Trophoblast cell (in vitro differentiated cells and primary cell): Measurements from ENCODE around the gene SERPINB6.

Experiments
- DNase-seq, 2 donors: peaks; one replicate each; pipeline ENCODE4 v3.0.0-alpha.2; 2016
- H2AFZ ChIP-seq: 2 replicates; pipeline ENCODE4 v1.6.1; 2013; ENCODE audit warnings: low read length, moderate library complexity, mild to moderate bottlenecking; ENCODE audit not compliant: insufficient read depth, poor library complexity
- H2AK5ac ChIP-seq: 2 replicates; pipeline ENCODE4 v1.6.1; 2013; ENCODE audit warnings: mild to moderate bottlenecking, low read length
- H2BK120ac ChIP-seq: 2 replicates; pipeline ENCODE4 v1.6.1; 2013; ENCODE audit warnings: low read length, mild to moderate bottlenecking, moderate library complexity; ENCODE audit not compliant: insufficient read depth, poor library complexity
- H2BK12ac ChIP-seq: 2 replicates; pipeline ENCODE4 v1.6.1; 2013; ENCODE audit warnings: mild to moderate bottlenecking, low read length, moderate library complexity
- H2BK5ac ChIP-seq: 2 replicates; pipeline ENCODE4 v1.6.1; 2013; ENCODE audit warnings: low read length, low read depth, moderate library complexity, mild to moderate bottlenecking; ENCODE audit not compliant: poor library complexity
- H3K14ac ChIP-seq: 2 replicates; pipeline ENCODE4 v1.6.1; 2013; ENCODE audit warnings: mild to moderate bottlenecking, low read length
- H3K18ac ChIP-seq: 2 replicates; pipeline ENCODE4 v1.6.1; 2013; ENCODE audit warnings: mild to moderate bottlenecking, low read length
- H3K23ac ChIP-seq: 2 replicates; pipeline ENCODE4 v1.6.1; 2013; ENCODE audit warnings: low read length
- H3K27ac ChIP-seq: 2 replicates; pipeline ENCODE4 v1.5.1; 2013; ENCODE audit warnings: low read depth, mild to moderate bottlenecking, inconsistent platforms, low read length, moderate library complexity
- H3K27me3 ChIP-seq: 2 replicates; pipeline ENCODE4 v1.6.1; 2013; ENCODE audit warnings: inconsistent platforms, mild to moderate bottlenecking, low read length, moderate library complexity; ENCODE audit not compliant: insufficient read depth
- H3K36me3 ChIP-seq, 2 experiments: 1 replicate in 1 of 2; 2 replicates in 1 of 2; pipeline ENCODE4 v1.6.1; 2013; ENCODE audit warnings: low read length in 2 of 2, mild to moderate bottlenecking in 2 of 2, moderate library complexity in 1 of 2; ENCODE audit not compliant: insufficient read depth in 2 of 2, control insufficient read depth in 1 of 2
- H3K4ac ChIP-seq: 2 replicates; pipeline ENCODE4 v1.6.1; 2013; ENCODE audit warnings: low read depth, mild to moderate bottlenecking, low read length, moderate library complexity
- H3K4me1 ChIP-seq, 2 experiments: 1 replicate in 1 of 2; 2 replicates in 1 of 2; pipeline ENCODE4 v1.6.1; 2013; ENCODE audit warnings: low read length in 2 of 2, mild to moderate bottlenecking in 2 of 2, moderate library complexity in 1 of 2; ENCODE audit not compliant: insufficient read depth in 2 of 2, control insufficient read depth in 1 of 2
- H3K4me2 ChIP-seq: 2 replicates; pipeline ENCODE4 v1.6.1; 2013; ENCODE audit warnings: inconsistent platforms, mild to moderate bottlenecking, low read length, moderate library complexity
- H3K4me3 ChIP-seq: 2 replicates; pipeline ENCODE4 v1.5.1; 2013; ENCODE audit warnings: mild to moderate bottlenecking, low read depth, low read length, inconsistent platforms
- H3K79me1 ChIP-seq: one replicate; pipeline ENCODE4 v1.6.1; 2013; ENCODE audit warnings: low read length
- H3K79me2 ChIP-seq: 2 replicates; pipeline ENCODE4 v1.6.1; 2013; ENCODE audit warnings: low read length, mild to moderate bottlenecking; ENCODE audit not compliant: control insufficient read depth, insufficient read depth, poor library complexity
- H3K9ac ChIP-seq: 2 replicates; pipeline ENCODE4 v1.6.1; 2013; ENCODE audit warnings: mild to moderate bottlenecking, low read length
- H3K9me3 ChIP-seq: 2 replicates; pipeline ENCODE4 v1.6.1; 2013; ENCODE audit warnings: low read depth, mild to moderate bottlenecking, control low read depth, inconsistent platforms, low read length; ENCODE audit not compliant: insufficient read depth
- H4K12ac ChIP-seq: 2 replicates; pipeline ENCODE4 v1.6.1; 2013; ENCODE audit warnings: low read depth, mild to moderate bottlenecking, low read length, moderate library complexity
- H4K8ac ChIP-seq: 2 replicates; pipeline ENCODE4 v1.6.1; 2013; ENCODE audit warnings: low read depth, mild to moderate bottlenecking, low read length, moderate library complexity
- H4K91ac ChIP-seq: one replicate; pipeline ENCODE4 v1.6.1; 2013; ENCODE audit warnings: low read depth, mild to moderate bottlenecking, low read length, moderate library complexity
- WGBS: extraction: QIAGEN DNeasy Blood & Tissue Kit; methylation state at CpG from one replicate; pipeline ENCODE4 v1.1.7; 2013; ENCODE audit warnings: missing lambda C conversion rate; ENCODE audit not compliant: insufficient read length, insufficient coverage; ENCODE audit errors: extremely low coverage; 5-methylcytosine and 5-hydroxymethylcytosine counted together

The SERPINB6 gene

GRCh38 chr6:2939315-2940009 lies 31.9 kb downstream of the SERPINB6 start:
- Histone ChIP-seq H2AFZ (no peak overlapping the region), H4K8ac (no peak overlapping the region), H3K9ac (no peak overlapping the region), H4K91ac (no peak overlapping the region), H3K4me1 (no peaks in the 10 kb centered on the region), H3K4me2 (no peak overlapping the region), H4K12ac (no peak overlapping the region), H3K14ac (no peak overlapping the region), H3K79me1 (no peaks in the 10 kb centered on the region), H2BK5ac (no peak overlapping the region), H3K18ac (no peak overlapping the region), H3K9me3 (no peaks in the 10 kb centered on the region), H2BK120ac (no peak overlapping the region), H3K4ac (no peak overlapping the region), H3K36me3 (no peaks in the 10 kb centered on the region), H2BK12ac (no peak overlapping the region), H3K4me3 (no peak overlapping the region), H3K79me2 (no peaks in the 10 kb centered on the region), H2AK5ac (no peak overlapping the region), H3K23ac (no peak overlapping the region), H3K27ac (no peak overlapping the region), H3K27me3 (no peaks in the 10 kb centered on the region)
- DNase-seq = no peak
- no CpG with 5 or more reads among the region's 34 CpGs for WGBS

GRCh38 chr6:2938632-2939083 lies 32.7 kb downstream of the SERPINB6 start:
- Histone ChIP-seq H3K79me1 (no peaks in the 10 kb centered on the region), H3K4ac (no peak overlapping the region), H3K27me3 (no peaks in the 10 kb centered on the region), H3K4me3 (no peak overlapping the region), H3K4me1 (no peaks in the 10 kb centered on the region), H3K79me2 (no peaks in the 10 kb centered on the region), H3K4me2 (no peak overlapping the region), H2AFZ (no peak overlapping the region), H3K18ac (no peak overlapping the region), H3K9me3 (no peaks in the 10 kb centered on the region), H3K9ac (no peak overlapping the region), H4K12ac (no peak overlapping the region), H2BK120ac (no peak overlapping the region), H2BK5ac (no peak overlapping the region), H2AK5ac (no peak overlapping the region), H3K23ac (no peak overlapping the region), H3K27ac (no peak overlapping the region), H4K8ac (no peak overlapping the region), H2BK12ac (no peak overlapping the region), H3K14ac (no peak overlapping the region), H4K91ac (no peak overlapping the region), H3K36me3 (no peaks in the 10 kb centered on the region)
- DNase-seq = peak; percentile 80 to 96
- no CpG with 5 or more reads among the region's 9 CpGs for WGBS

- H4K12ac ChIP-seq = no peak overlapping the region
- no CpG with 5 or more reads among the region's 16 CpGs for WGBS
Measured at GRCh38 chr6:2938004-2938631, 33.2 kb downstream of the SERPINB6 start.

GRCh38 chr6:2937627-2938003 lies 33.8 kb downstream of the SERPINB6 start:
- Histone ChIP-seq H3K4me3 (no peak overlapping the region), H4K12ac (no peak overlapping the region), H3K27ac (no peak overlapping the region), H3K27me3 (no peaks in the 10 kb centered on the region), H3K4me2 (no peak overlapping the region), H4K91ac (no peak overlapping the region), H3K4me1 (no peaks in the 10 kb centered on the region), H3K9ac (no peak overlapping the region), H2BK12ac (no peak overlapping the region), H2AFZ (no peak overlapping the region), H3K79me1 (no peaks in the 10 kb centered on the region), H2BK5ac (no peak overlapping the region), H4K8ac (no peak overlapping the region), H3K23ac (no peak overlapping the region), H3K36me3 (no peaks in the 10 kb centered on the region), H3K9me3 (no peaks in the 10 kb centered on the region), H3K18ac (no peak overlapping the region), H2BK120ac (no peak overlapping the region), H3K79me2 (no peaks in the 10 kb centered on the region), H3K14ac (no peak overlapping the region), H3K4ac (no peak overlapping the region), H2AK5ac (no peak overlapping the region)
- no peak for DNase-seq
- no CpG with 5 or more reads among the region's 3 CpGs for WGBS

More at GRCh38 chr6:2938004-2938631, 33.2 kb downstream of the SERPINB6 start:
- Histone ChIP-seq H3K14ac (no peak overlapping the region), H4K91ac (no peak overlapping the region), H2BK12ac (no peak overlapping the region), H3K4ac (no peak overlapping the region), H3K9me3 (no peaks in the 10 kb centered on the region), H2AFZ (no peak overlapping the region), H2AK5ac (no peak overlapping the region), H3K4me3 (peak overlapping the region; percentile 6), H3K4me1 (no peaks in the 10 kb centered on the region), H3K9ac (no peak overlapping the region), H3K79me2 (no peaks in the 10 kb centered on the region), H3K4me2 (no peak overlapping the region), H3K18ac (no peak overlapping the region), H2BK120ac (no peak overlapping the region), H3K79me1 (no peaks in the 10 kb centered on the region), H3K27me3 (no peaks in the 10 kb centered on the region), H3K36me3 (no peaks in the 10 kb centered on the region), H3K27ac (no peak overlapping the region), H4K8ac (no peak overlapping the region), H3K23ac (no peak overlapping the region), H2BK5ac (no peak overlapping the region)
- no peak for DNase-seq
